ENCODE data around the gene TP53RK. TPM values are rescaled to one million over a fixed set of nuclear protein-coding genes. Genes with fewer than 3 reads are reported as not detected.

TP53RK gene
- total RNA-seq, 1 donor from 2014 or later = 12.0 TPM

DNA sequence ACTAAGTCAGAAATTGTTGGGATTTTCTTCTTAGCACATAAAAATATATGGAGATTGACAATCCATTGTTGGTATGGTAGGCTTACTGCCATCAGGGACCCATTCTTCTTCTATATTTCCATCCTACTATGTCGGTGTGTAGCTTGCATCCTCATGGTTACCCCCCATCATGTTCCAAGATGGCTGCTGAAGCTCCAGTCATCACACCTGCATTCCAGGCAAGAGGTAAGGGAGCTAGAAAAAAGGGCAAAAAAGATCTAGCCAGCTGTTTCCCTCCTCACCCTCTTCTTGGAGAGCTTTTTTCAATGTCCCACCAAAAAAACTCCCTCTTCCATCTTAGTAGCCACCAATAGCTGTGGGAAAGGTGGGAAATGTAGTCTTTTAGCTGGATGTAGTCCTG is 33.8 kb upstream of the TP53RK start:
- Mint-ChIP-seq H3K4me1 (ENCODE audit: low read depth) (peaks cover 7% of the 10 kb centered on the region), H3K36me3 (ENCODE audit: low read depth) (peaks cover 29% of the 10 kb centered on the region), H3K9me3 (ENCODE audit: low read depth) (peaks cover 13% of the 10 kb centered on the region), H3K27me3 (ENCODE audit: low read depth) (no peaks in the 10 kb centered on the region), H3K27ac (ENCODE audit: unreplicated experiment) (no peak overlapping the region), H3K4me3 (ENCODE audit: unreplicated experiment) (no peak overlapping the region)
- no peak for DNase-seq (ENCODE audit: low spot score)
- TF ChIP-seq, protein P1, sequence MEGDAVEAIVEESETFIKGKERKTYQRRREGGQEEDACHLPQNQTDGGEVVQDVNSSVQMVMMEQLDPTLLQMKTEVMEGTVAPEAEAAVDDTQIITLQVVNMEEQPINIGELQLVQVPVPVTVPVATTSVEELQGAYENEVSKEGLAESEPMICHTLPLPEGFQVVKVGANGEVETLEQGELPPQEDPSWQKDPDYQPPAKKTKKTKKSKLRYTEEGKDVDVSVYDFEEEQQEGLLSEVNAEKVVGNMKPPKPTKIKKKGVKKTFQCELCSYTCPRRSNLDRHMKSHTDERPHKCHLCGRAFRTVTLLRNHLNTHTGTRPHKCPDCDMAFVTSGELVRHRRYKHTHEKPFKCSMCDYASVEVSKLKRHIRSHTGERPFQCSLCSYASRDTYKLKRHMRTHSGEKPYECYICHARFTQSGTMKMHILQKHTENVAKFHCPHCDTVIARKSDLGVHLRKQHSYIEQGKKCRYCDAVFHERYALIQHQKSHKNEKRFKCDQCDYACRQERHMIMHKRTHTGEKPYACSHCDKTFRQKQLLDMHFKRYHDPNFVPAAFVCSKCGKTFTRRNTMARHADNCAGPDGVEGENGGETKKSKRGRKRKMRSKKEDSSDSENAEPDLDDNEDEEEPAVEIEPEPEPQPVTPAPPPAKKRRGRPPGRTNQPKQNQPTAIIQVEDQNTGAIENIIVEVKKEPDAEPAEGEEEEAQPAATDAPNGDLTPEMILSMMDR (IDR thresholded peaks at IDR 0.05) = no peak

- Mint-ChIP-seq H3K27me3 (ENCODE audit: low read depth) (no peaks in the 10 kb centered on the region), H3K36me3 (ENCODE audit: low read depth) (peaks cover 27% of the 10 kb centered on the region), H3K4me1 (ENCODE audit: low read depth) (peaks cover 7% of the 10 kb centered on the region), H3K4me3 (ENCODE audit: unreplicated experiment) (no peak overlapping the region), H3K27ac (ENCODE audit: unreplicated experiment) (no peak overlapping the region), H3K9me3 (ENCODE audit: low read depth) (peaks cover 13% of the 10 kb centered on the region)
- TF ChIP-seq, protein P1 (IDR thresholded peaks at IDR 0.05) = no peak
- no peak for DNase-seq (ENCODE audit: low spot score)
Measured at GRCh38 chr20:46722450-46722849, 33.2 kb upstream of the TP53RK start.

DNA sequence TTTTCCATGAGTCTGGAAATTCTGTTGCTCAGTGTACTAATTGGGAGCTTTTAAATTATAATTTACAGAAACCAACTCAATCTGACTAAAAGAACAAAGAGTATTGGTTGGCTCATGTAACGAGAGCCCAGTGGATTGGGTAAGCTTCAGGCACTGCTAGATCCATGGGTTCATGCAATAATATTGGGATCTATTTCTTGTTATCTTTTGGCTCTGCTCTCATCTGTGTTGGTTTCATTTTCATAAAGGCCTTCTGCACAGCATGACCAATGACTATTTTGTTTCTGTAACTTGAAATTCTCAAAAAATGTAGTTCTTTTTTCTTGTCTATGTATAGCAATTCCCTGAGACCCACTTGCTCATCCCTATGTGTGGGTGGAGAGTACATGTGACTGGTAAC is 32.2 kb upstream of the TP53RK start:
- H3K4me1 Mint-ChIP-seq (ENCODE audit: low read depth) = peaks cover 7% of the 10 kb centered on the region
- H3K9me3 Mint-ChIP-seq (ENCODE audit: low read depth) = peaks cover 13% of the 10 kb centered on the region
- H3K36me3 Mint-ChIP-seq (ENCODE audit: low read depth) = peaks cover 22% of the 10 kb centered on the region
- H3K4me3 Mint-ChIP-seq (ENCODE audit: unreplicated experiment) = no peak overlapping the region
- no peak for DNase-seq (ENCODE audit: low spot score)
- H3K27me3 Mint-ChIP-seq (ENCODE audit: low read depth) = no peaks in the 10 kb centered on the region
- H3K27ac Mint-ChIP-seq (ENCODE audit: unreplicated experiment) = no peak overlapping the region
- TF ChIP-seq, protein P1 (IDR thresholded peaks at IDR 0.05) = no peak

DNA sequence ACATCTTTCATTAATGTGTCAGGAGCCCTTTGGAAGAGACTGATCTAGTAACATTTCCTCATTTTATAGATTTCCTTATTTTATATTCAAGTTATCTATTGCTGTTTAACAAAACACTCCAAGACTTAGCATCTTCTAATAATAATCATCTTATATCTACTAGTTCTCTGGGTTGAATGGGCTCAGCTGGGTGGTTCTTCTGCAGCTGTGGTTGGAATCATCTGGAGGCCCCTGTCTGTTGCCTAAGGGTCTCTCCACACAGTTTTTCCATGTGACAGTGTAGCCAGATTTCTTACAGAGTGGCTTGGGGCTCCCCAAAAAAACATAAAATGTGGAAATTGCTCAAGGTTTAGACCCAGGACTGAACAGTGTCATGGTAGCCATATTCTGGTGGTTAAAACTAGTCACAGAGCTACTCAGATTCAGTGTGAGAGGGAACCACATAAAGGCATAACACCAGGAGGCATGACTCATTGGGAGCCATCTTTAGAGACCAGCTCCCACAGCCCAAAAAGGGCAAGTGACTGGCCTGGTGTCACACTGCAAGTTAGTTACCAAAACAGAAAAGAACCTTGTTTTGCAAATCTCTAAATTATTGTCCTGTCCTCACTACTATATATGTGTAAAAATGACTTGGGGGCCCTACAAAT is 31.7 kb upstream of the TP53RK start:
- peaks cover 13% of the 10 kb centered on the region for H3K9me3 Mint-ChIP-seq (ENCODE audit: low read depth)
- TF ChIP-seq, protein P1 (IDR thresholded peaks at IDR 0.05) = no peak
- no peaks in the 10 kb centered on the region for H3K27me3 Mint-ChIP-seq (ENCODE audit: low read depth)
- H3K4me3 Mint-ChIP-seq (ENCODE audit: unreplicated experiment) = no peak overlapping the region
- DNase-seq (ENCODE audit: low spot score) = no peak
- peaks cover 7% of the 10 kb centered on the region for H3K4me1 Mint-ChIP-seq (ENCODE audit: low read depth)
- no peak overlapping the region for H3K27ac Mint-ChIP-seq (ENCODE audit: unreplicated experiment)
- H3K36me3 Mint-ChIP-seq (ENCODE audit: low read depth) = peaks cover 21% of the 10 kb centered on the region

DNA sequence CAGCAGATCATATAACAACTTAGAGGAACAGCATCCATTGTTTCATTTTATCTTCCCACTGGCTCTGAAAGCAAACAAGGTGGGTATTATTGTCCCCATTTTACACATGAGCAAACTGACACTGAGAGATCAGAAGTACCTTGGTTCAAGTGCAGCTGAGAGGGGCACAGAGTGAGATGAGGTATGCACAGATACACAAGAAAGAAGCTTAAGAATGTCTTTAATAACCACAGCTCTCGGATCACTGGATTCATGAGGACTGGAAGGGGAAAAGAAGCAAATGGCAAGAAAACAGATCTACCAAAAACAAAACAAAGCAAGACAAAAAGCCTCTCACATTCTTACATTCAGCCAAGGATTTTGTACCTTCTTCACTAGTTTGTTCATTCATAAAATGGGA is 30.8 kb upstream of the TP53RK start:
- DNase-seq (ENCODE audit: low spot score) = no peak
- Mint-ChIP-seq H3K36me3 (ENCODE audit: low read depth) (peaks cover 18% of the 10 kb centered on the region), H3K27ac (ENCODE audit: unreplicated experiment) (no peak overlapping the region), H3K9me3 (ENCODE audit: low read depth) (peaks cover 13% of the 10 kb centered on the region), H3K4me3 (ENCODE audit: unreplicated experiment) (no peak overlapping the region), H3K27me3 (ENCODE audit: low read depth) (no peaks in the 10 kb centered on the region), H3K4me1 (ENCODE audit: low read depth) (peaks cover 12% of the 10 kb centered on the region)
- TF ChIP-seq, protein P1 (IDR thresholded peaks at IDR 0.05) = no peak
